Embryonic facial prominence (tissue), 1 donor: ENCODE results near the gene ENOPH1.
"Not testable (repeated sequence)": the region's sequence is repeated elsewhere in the genome, so short reads cannot be mapped to it uniquely, and the experiment has no call there.

Experiments
- DNase-seq: peaks from one replicate; pipeline ENCODE4 v3.0.0-alpha.2; 2016; ENCODE audit errors: extremely low spot score

The ENOPH1 gene

GRCh38 chr4:82469791-82470345, 39.5 kb downstream of the ENOPH1 start:
- no peak for DNase-seq

- not testable (repeated sequence) for DNase-seq
Observed at GRCh38 chr4:82473080-82473479, 42.7 kb downstream of the ENOPH1 start.

- no peak for DNase-seq
Observed at GRCh38 chr4:82473621-82474164, 43.3 kb downstream of the ENOPH1 start.

- DNase-seq, result not testable (repeated sequence)
Observed at GRCh38 chr4:82475931-82476330, 45.5 kb downstream of the ENOPH1 start.

GRCh38 chr4:82477469-82477868, 47.1 kb downstream of the ENOPH1 start:
- DNase-seq, result not testable (repeated sequence)

GRCh38 chr4:82479562-82479961, 49.2 kb downstream of the ENOPH1 start:
- DNase-seq, result no peak

GRCh38 chr4:82480771-82481505, 50.5 kb downstream of the ENOPH1 start:
- no peak for DNase-seq

GRCh38 chr4:82481506-82481840, 51.1 kb downstream of the ENOPH1 start:
- DNase-seq, result no peak

GRCh38 chr4:82482387-82482786, 52.0 kb downstream of the ENOPH1 start:
- DNase-seq, result no peak

GRCh38 chr4:82484996-82485783, 54.8 kb downstream of the ENOPH1 start:
- DNase-seq, result no peak

- DNase-seq, result no peak
Observed at GRCh38 chr4:82489076-82489475, 58.7 kb downstream of the ENOPH1 start.

GRCh38 chr4:82489987-82490386, 59.6 kb downstream of the ENOPH1 start:
- no peak for DNase-seq

GRCh38 chr4:82491251-82491960, 61.0 kb downstream of the ENOPH1 start:
- no peak for DNase-seq

- DNase-seq, result no peak
Observed at GRCh38 chr4:82493721-82494425, 63.5 kb downstream of the ENOPH1 start.

GRCh38 chr4:82495666-82496065, 65.3 kb downstream of the ENOPH1 start:
- DNase-seq, result no peak

GRCh38 chr4:82496349-82496748, 66.0 kb downstream of the ENOPH1 start:
- DNase-seq, result no peak

- no peak for DNase-seq
Observed at GRCh38 chr4:82499738-82500434, 69.5 kb downstream of the ENOPH1 start.

GRCh38 chr4:82500435-82501153, 70.2 kb downstream of the ENOPH1 start:
- DNase-seq, result no peak

GRCh38 chr4:82501154-82501442, 70.7 kb downstream of the ENOPH1 start:
- no peak for DNase-seq

- DNase-seq, result no peak
Observed at GRCh38 chr4:82508011-82508410, 77.6 kb downstream of the ENOPH1 start.
